Keratinocyte (primary cell): ENCODE data around the gene GRAMD2B. TPM values are rescaled to one million over a fixed set of nuclear protein-coding genes. Genes with fewer than 3 reads are reported as not detected.

ENCODE experiments used
- DNase-seq: peaks from one replicate; pipeline ENCODE4 v3.0.0-alpha.2; 2011; ENCODE audit warnings: low read depth, missing footprints, low spot score
- FAIRE-seq: peaks from 2 replicates; lab custom pipeline; 2011; peaks lifted over from hg19 to GRCh38; lab: Jason Lieb, UNC
- H2AFZ ChIP-seq: 2 replicates; pipeline ENCODE4 v1.6.0; 2012; ENCODE audit warnings: low read length, control low read depth, inconsistent platforms; ENCODE audit not compliant: control insufficient read depth
- H3K27ac ChIP-seq: 2 replicates; pipeline ENCODE4 v1.5.1; 2011; ENCODE audit warnings: low read length; ENCODE audit not compliant: control insufficient read depth, insufficient read depth
- H3K27me3 ChIP-seq: 3 replicates; pipeline ENCODE4 v1.6.0; 2011; ENCODE audit warnings: low read length; ENCODE audit not compliant: control insufficient read depth, insufficient read depth; ENCODE audit errors: extremely low read depth
- H3K36me3 ChIP-seq, 2 experiments: 2 replicates in 1 of 2; 3 replicates in 1 of 2; pipeline ENCODE4 v1.5.1; 2011; ENCODE audit warnings: low read length in 2 of 2, mild to moderate bottlenecking in 1 of 2; ENCODE audit not compliant: control insufficient read depth in 2 of 2, insufficient read depth in 2 of 2; ENCODE audit errors: extremely low read depth in 1 of 2
- H3K4me1 ChIP-seq: 3 replicates; pipeline ENCODE4 v1.5.1; 2011; ENCODE audit warnings: low read length; ENCODE audit not compliant: control insufficient read depth, insufficient read depth; ENCODE audit errors: extremely low read depth
- H3K4me2 ChIP-seq: 3 replicates; pipeline ENCODE4 v1.6.0; 2011; ENCODE audit warnings: low read depth, low read length; ENCODE audit not compliant: control insufficient read depth, insufficient read depth; ENCODE audit errors: extremely low read depth
- H3K4me3 ChIP-seq, 3 experiments: fragments of 200-600 bp in 1 of 3; sonication (generic) in 1 of 3; 2 replicates in 2 of 3; 3 replicates in 1 of 3; pipeline ENCODE4 v1.5.1; 2011 to 2016; ENCODE audit warnings: low read length in 3 of 3, mild to moderate bottlenecking in 3 of 3, control low read depth in 2 of 3, inconsistent platforms in 1 of 3, low read depth in 1 of 3, mixed read lengths in 1 of 3, mixed run types in 1 of 3, moderate library complexity in 1 of 3; ENCODE audit not compliant: control insufficient read depth in 2 of 3, insufficient read depth in 2 of 3; ENCODE audit errors: extremely low read depth in 1 of 3
- H3K79me2 ChIP-seq: 2 replicates; pipeline ENCODE4 v1.6.0; 2012; ENCODE audit warnings: low read length; ENCODE audit not compliant: control insufficient read depth, insufficient read depth
- H3K9ac ChIP-seq: 3 replicates; pipeline ENCODE4 v1.6.0; 2011; ENCODE audit warnings: low read length; ENCODE audit not compliant: control insufficient read depth, insufficient read depth; ENCODE audit errors: extremely low read depth
- H3K9me1 ChIP-seq: 3 replicates; pipeline ENCODE4 v1.6.0; 2011; ENCODE audit warnings: low read length; ENCODE audit not compliant: control insufficient read depth, insufficient read depth; ENCODE audit errors: extremely low read depth
- H3K9me3 ChIP-seq: 2 replicates; pipeline ENCODE4 v1.5.1; 2012; ENCODE audit warnings: low read depth, low read length; ENCODE audit not compliant: control insufficient read depth
- H4K20me1 ChIP-seq: 3 replicates; pipeline ENCODE4 v1.6.0; 2011; ENCODE audit warnings: low read length; ENCODE audit not compliant: control insufficient read depth, insufficient read depth; ENCODE audit errors: extremely low read depth
- EZH2 ChIP-seq: IDR thresholded peaks from one replicate; pipeline ENCODE4 v1.6.1; 2012; ENCODE audit warnings: inconsistent platforms, mild to moderate bottlenecking, low read length, moderate library complexity
- dilution Hi-C: fragments of 300-500 bp; cut with MboI; formaldehyde crosslinking; loops from one replicate; pipeline ENCODE4 v1.7.0; 2020; ENCODE audit warnings: low sequenced_read_pairs; ENCODE audit not compliant: extremely low pct_ligation_motif_present
- polyA plus RNA-seq, 5 experiments: library from polyadenylated mRNA; depleted of rRNA in 3 of 5; stranded (reverse) in 3 of 5; stranded (forward) in 1 of 5; unstranded in 1 of 5; fragments of >200 nt; gene quantifications; 1 replicate in 1 of 5; 2 replicates in 3 of 5; 3 replicates in 1 of 5; pipeline versions ENCODE4 v1.2.1 to v1.2.3, GENCODE V29; 2011 to 2012; ENCODE audit warnings: missing spikeins in 2 of 5, low read depth in 1 of 5, low replicate concordance in 1 of 5
- TF ChIP-seq, protein P1 (sequence below), 3 experiments: IDR thresholded peaks in 1 of 3; conservative IDR thresholded peaks in 1 of 3; optimal IDR thresholded peaks in 1 of 3; 2 replicates in 2 of 3; 3 replicates in 1 of 3; pipeline versions ENCODE3 to v1.5.1; 2011; ENCODE audit warnings: low read length in 3 of 3, mild to moderate bottlenecking in 3 of 3, moderate library complexity in 2 of 3, control low read depth in 1 of 3, inconsistent platforms in 1 of 3; ENCODE audit not compliant: insufficient read depth in 2 of 3; ENCODE audit errors: extremely low read depth in 1 of 3

Gene GRAMD2B
- polyA plus RNA-seq, 1 donor (not counting 4 experiments of a cell fraction or from before 2014, with no cell fraction given), result 45.9 TPM

DNA sequence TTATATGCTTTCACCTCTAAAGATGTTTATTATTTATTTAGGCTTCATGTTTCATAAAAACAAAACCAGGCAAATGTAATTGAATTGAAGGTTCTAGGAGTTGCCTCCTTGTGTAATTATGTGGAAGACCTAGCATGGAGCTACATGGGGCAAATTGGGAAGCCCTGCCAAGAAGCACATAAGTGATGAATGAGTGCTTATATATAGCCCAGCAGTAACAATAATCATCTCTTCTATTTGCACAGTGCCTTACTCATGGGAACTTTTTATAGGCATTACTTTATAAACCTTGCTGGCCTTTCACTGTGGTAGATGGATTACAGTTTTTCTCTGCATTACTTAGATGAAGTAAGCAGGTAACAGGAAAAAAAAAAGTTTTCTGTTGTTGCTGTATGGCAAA lies 40.0 kb upstream of the GRAMD2B start:
- H3K9me1 ChIP-seq, result no peaks in the 10 kb centered on the region
- no peaks in the 10 kb centered on the region for H4K20me1 ChIP-seq
- H3K4me1 ChIP-seq, result peaks cover 22% of the 10 kb centered on the region
- dilution Hi-C loops, result no loop called here
- H3K9ac ChIP-seq, result no peak overlapping the region
- no peaks in the 10 kb centered on the region for H3K27me3 ChIP-seq
- no peaks in the 10 kb centered on the region for H3K9me3 ChIP-seq
- TF ChIP-seq, protein P1, sequence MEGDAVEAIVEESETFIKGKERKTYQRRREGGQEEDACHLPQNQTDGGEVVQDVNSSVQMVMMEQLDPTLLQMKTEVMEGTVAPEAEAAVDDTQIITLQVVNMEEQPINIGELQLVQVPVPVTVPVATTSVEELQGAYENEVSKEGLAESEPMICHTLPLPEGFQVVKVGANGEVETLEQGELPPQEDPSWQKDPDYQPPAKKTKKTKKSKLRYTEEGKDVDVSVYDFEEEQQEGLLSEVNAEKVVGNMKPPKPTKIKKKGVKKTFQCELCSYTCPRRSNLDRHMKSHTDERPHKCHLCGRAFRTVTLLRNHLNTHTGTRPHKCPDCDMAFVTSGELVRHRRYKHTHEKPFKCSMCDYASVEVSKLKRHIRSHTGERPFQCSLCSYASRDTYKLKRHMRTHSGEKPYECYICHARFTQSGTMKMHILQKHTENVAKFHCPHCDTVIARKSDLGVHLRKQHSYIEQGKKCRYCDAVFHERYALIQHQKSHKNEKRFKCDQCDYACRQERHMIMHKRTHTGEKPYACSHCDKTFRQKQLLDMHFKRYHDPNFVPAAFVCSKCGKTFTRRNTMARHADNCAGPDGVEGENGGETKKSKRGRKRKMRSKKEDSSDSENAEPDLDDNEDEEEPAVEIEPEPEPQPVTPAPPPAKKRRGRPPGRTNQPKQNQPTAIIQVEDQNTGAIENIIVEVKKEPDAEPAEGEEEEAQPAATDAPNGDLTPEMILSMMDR (optimal IDR thresholded peaks at IDR 0.05 in 1 of 3, IDR thresholded peaks at IDR 0.05 in 1 of 3, conservative IDR thresholded peaks at IDR 0.05 in 1 of 3; ENCODE audit: extremely low read depth in 1 of 3, insufficient read depth in 2 of 3, low read length in 3 of 3), result no peak
- TF ChIP-seq EZH2, result no peak
- no peaks in the 10 kb centered on the region for H3K79me2 ChIP-seq
- no peaks in the 10 kb centered on the region for H3K36me3 ChIP-seq
- DNase-seq, result no peak
- H3K4me2 ChIP-seq, result no peak overlapping the region
- H2AFZ ChIP-seq, result no peak overlapping the region
- H3K27ac ChIP-seq, result no peak overlapping the region
- H3K4me3 ChIP-seq, result no peak overlapping the region
- no peak for FAIRE-seq

DNA sequence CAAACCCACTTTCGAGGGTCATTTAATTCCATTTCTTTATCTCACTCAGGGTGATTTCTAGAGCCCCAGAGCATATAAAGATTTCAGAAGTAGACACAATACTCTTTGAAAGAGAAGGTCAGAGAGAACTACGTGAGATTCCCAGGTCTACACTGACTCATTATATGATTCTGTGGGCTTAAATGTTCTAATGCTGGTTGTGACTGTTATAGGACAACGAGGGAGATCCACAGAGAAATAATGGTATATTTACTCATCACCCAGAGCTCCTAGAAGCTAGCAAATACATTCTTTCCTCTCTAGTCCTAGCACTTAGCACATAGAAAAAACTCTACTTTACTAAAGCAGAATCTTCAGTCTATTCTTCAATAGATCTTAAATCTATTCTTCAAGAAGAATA lies 39.4 kb upstream of the GRAMD2B start:
- TF ChIP-seq, protein P1 (optimal IDR thresholded peaks at IDR 0.05 in 1 of 3, IDR thresholded peaks at IDR 0.05 in 1 of 3, conservative IDR thresholded peaks at IDR 0.05 in 1 of 3; ENCODE audit: extremely low read depth in 1 of 3, insufficient read depth in 2 of 3, low read length in 3 of 3), result no peak
- TF ChIP-seq EZH2, result no peak
- FAIRE-seq (no peak), DNase-seq (no peak)
- dilution Hi-C loops, result no loop called here
- H3K4me3 ChIP-seq, result no peak overlapping the region
- H3K4me2 ChIP-seq, result no peak overlapping the region
- no peak overlapping the region for H3K9ac ChIP-seq
- H3K9me3 ChIP-seq, result no peaks in the 10 kb centered on the region
- no peak overlapping the region for H3K27ac ChIP-seq
- H4K20me1 ChIP-seq, result no peaks in the 10 kb centered on the region
- peaks cover 22% of the 10 kb centered on the region for H3K4me1 ChIP-seq
- no peaks in the 10 kb centered on the region for H3K27me3 ChIP-seq
- H2AFZ ChIP-seq, result no peak overlapping the region
- H3K9me1 ChIP-seq, result no peaks in the 10 kb centered on the region
- no peaks in the 10 kb centered on the region for H3K36me3 ChIP-seq
- no peaks in the 10 kb centered on the region for H3K79me2 ChIP-seq
